ENCODE data around the gene PPA2.

DNA sequence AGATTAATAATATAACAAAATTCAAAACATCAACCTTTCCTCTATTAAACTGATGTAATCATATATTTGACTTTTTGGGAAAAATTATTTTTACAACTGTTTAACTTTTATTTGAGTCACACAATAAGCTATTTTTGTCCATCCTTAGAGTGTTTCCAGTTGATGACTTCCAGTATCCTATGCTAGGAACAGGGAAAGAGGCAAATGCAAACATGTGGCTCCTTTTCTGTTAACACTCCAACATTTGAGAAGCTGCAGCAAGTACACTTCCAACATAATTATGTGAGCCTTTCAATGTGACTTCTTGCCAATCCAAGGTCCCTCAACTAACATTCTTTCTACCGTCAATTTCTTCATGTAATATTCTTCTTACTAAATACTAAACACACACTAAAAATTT lies 117.7 kb downstream of the PPA2 start:
- TF ChIP-seq TCF7L2 (IDR thresholded peaks at IDR 0.05; ENCODE audit: borderline replicate concordance, extremely low read depth, insufficient read depth, insufficient read length) (no peak), JUND (IDR thresholded peaks at IDR 0.05) (no peak), EZH2 (IDR thresholded peaks at IDR 0.05) (no peak), POLR2A (IDR thresholded peaks at IDR 0.05; ENCODE audit: borderline replicate concordance, extremely low read depth, insufficient read depth, insufficient read length) (no peak)
- TF ChIP-seq, protein P1, sequence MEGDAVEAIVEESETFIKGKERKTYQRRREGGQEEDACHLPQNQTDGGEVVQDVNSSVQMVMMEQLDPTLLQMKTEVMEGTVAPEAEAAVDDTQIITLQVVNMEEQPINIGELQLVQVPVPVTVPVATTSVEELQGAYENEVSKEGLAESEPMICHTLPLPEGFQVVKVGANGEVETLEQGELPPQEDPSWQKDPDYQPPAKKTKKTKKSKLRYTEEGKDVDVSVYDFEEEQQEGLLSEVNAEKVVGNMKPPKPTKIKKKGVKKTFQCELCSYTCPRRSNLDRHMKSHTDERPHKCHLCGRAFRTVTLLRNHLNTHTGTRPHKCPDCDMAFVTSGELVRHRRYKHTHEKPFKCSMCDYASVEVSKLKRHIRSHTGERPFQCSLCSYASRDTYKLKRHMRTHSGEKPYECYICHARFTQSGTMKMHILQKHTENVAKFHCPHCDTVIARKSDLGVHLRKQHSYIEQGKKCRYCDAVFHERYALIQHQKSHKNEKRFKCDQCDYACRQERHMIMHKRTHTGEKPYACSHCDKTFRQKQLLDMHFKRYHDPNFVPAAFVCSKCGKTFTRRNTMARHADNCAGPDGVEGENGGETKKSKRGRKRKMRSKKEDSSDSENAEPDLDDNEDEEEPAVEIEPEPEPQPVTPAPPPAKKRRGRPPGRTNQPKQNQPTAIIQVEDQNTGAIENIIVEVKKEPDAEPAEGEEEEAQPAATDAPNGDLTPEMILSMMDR (IDR thresholded peaks at IDR 0.05 in 2 of 3, conservative IDR thresholded peaks at IDR 0.05 in 1 of 3; ENCODE audit: borderline replicate concordance in 1 of 3, insufficient read depth in 1 of 3, low read depth in 2 of 3, low read length in 2 of 3) = no peak
- TF ChIP-seq, protein P2, sequence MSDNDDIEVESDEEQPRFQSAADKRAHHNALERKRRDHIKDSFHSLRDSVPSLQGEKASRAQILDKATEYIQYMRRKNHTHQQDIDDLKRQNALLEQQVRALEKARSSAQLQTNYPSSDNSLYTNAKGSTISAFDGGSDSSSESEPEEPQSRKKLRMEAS (IDR thresholded peaks at IDR 0.05) = no peak

Data from HCT116 (cell line).